AG04449 (cell line): Measurements from ENCODE around the gene FBXO31.

ENCODE experiments used
- CTCF ChIA-PET: fragments of 350-600 bp; formaldehyde crosslinking; extraction: SDS; loops from one replicate; lab custom pipeline; 2021; ENCODE audit warnings: antibody characterized with exemption; lab: Yijun Ruan, JAX
- POLR2A ChIA-PET: fragments of 400-600, 350-600 bp; formaldehyde crosslinking; extraction: SDS; loops from one replicate; lab custom pipeline; 2020; ENCODE audit warnings: antibody characterized with exemption, inconsistent platforms; lab: Yijun Ruan, JAX
- DNase-seq: peaks from one replicate; pipeline ENCODE4 v3.0.0-alpha.2; 2010; ENCODE audit warnings: low read depth, low spot score
- H3K4me3 ChIP-seq: 2 replicates; pipeline ENCODE4 v1.5.1; 2011; ENCODE audit warnings: low read depth, mild to moderate bottlenecking, control low read depth, low read length
- CTCF ChIP-seq: IDR thresholded peaks from one replicate; pipeline ENCODE4 v1.5.1; 2011; ENCODE audit warnings: mild to moderate bottlenecking, moderate library complexity, low read length, control low read depth, inconsistent platforms; ENCODE audit not compliant: insufficient read depth; ENCODE audit errors: missing control alignments

FBXO31 gene

GRCh38 chr16:87338155-87338765, 45.3 kb downstream of the FBXO31 start:
- ChIA-PET POLR2A (no interaction called here), CTCF (no interaction called here)
- no peak for TF ChIP-seq CTCF

GRCh38 chr16:87337262-87337771, 46.3 kb downstream of the FBXO31 start:
- no peak for TF ChIP-seq CTCF
- CTCF ChIA-PET: interaction anchor here (6.1 kb wide), 1 partner anchor 13 kb away, joined by 29 read pairs; no protein-coding TSS in a partner anchor
- DNase-seq: no peak
- no peak overlapping the region for H3K4me3 ChIP-seq
- POLR2A ChIA-PET: no interaction called here

More at GRCh38 chr16:87338155-87338765, 45.3 kb downstream of the FBXO31 start:
- H3K4me3 ChIP-seq: no peak overlapping the region
- no peak for DNase-seq

GRCh38 chr16:87336434-87337240, 46.9 kb downstream of the FBXO31 start:
- ChIA-PET POLR2A (no interaction called here), CTCF (interaction anchor here (6.1 kb wide), 1 partner anchor 12 kb away, joined by 29 read pairs; no protein-coding TSS in a partner anchor)
- no peak for DNase-seq
- no peak overlapping the region for H3K4me3 ChIP-seq
- no peak for TF ChIP-seq CTCF

GRCh38 chr16:87335625-87336433, 47.7 kb downstream of the FBXO31 start:
- CTCF ChIA-PET: interaction anchor here (6.1 kb wide), 1 partner anchor 11 kb away, joined by 29 read pairs; no protein-coding TSS in a partner anchor
- POLR2A ChIA-PET: no interaction called here
- no peak for TF ChIP-seq CTCF
- DNase-seq: no peak
- no peak overlapping the region for H3K4me3 ChIP-seq

DNA sequence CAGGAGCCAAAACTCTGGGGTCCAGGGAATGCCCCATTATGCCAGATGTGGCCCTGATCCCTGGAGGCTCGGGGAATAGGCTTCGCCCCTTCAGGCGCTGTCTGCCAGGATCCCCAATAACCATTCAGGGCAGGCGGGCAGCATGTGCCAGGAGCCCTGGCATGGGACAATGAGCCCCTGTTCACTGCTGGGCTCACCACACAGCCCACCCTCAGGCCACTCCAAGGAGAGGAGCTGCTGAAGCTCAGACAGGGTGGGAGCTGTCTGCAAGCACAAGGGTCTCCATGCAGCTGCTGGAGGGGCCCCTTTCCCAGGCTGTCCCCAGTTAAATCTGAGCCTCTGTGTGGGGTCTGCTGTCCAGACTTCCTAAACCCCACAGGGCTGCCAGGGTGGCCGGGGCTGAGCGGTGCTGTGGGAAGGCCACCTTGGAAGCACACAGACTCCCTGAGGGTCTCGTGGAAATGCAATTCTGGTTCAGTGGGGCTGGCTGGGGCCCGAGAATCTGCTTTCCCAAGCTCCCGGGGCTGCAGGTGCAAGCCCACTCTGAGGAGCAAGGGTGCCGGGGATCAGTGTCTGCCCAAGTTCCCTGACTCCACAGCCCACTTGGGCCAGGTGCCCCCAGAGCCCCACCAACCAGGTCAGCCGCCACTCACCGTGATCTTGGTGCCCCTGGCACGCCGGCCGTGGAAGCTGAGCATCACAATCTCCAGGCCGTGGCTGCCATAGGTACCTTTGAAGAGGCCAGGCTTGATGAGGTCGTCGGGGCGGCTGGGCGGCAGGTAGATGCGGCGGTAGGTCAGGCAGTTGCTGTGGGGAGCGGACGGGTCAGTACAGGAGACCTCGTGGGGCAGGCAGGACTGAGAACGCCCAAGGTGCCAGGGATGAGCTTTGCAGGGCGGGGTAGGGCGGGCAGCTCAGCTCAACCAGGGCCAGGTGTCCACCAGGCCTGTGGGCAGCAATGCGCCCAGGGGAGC, 48.6 kb downstream of the FBXO31 start:
- ChIA-PET POLR2A (no interaction called here), CTCF (interaction anchor here (1.2 to 6.1 kb wide), 2 partner anchors 11 to 13 kb away, joined by 3 to 29 read pairs; no protein-coding TSS in a partner anchor)
- H3K4me3 ChIP-seq: no peak overlapping the region

More for the DNA sequence above, 48.6 kb downstream of the FBXO31 start:
- TF ChIP-seq CTCF: no peak
- DNase-seq: no peak
